SIG-M5 treated with dmso at 0.1 percent for 504 hours (cell line): ENCODE results near the gene STUM.

Experiments used
- DNase-seq: peaks from one replicate; lab custom pipeline; 2025; ENCODE audit not compliant: unreplicated experiment; lab: John Stamatoyannopoulos, UW

Gene STUM

GRCh38 chr1:226558036-226558650 lies 9.6 kb downstream of the STUM start:
- peak; percentile 70 for DNase-seq

GRCh38 chr1:226560243-226560642 lies 11.7 kb downstream of the STUM start:
- no peak for DNase-seq

- DNase-seq = no peak
These were observed 14.4 kb downstream of the STUM start for GRCh38 chr1:226562989-226563388.

GRCh38 chr1:226563666-226564065 lies 15.1 kb downstream of the STUM start:
- DNase-seq = no peak

GRCh38 chr1:226565476-226565875 lies 16.9 kb downstream of the STUM start:
- DNase-seq = no peak

- no peak for DNase-seq
These were observed 17.7 kb downstream of the STUM start for GRCh38 chr1:226566234-226566633.

GRCh38 chr1:226566760-226567159 lies 18.2 kb downstream of the STUM start:
- no peak for DNase-seq

- DNase-seq = peak; percentile 11
These were observed 19.7 kb downstream of the STUM start for GRCh38 chr1:226568077-226568831.

- DNase-seq = no peak
These were observed 20.6 kb downstream of the STUM start for GRCh38 chr1:226568975-226569741.

GRCh38 chr1:226569879-226570547 lies 21.4 kb downstream of the STUM start:
- peak; percentile 46 for DNase-seq

- no peak for DNase-seq
These were observed 23.3 kb downstream of the STUM start for GRCh38 chr1:226571893-226572292.

- DNase-seq = no peak
These were observed 23.8 kb downstream of the STUM start for GRCh38 chr1:226572325-226572726.

- no peak for DNase-seq
These were observed 25.5 kb downstream of the STUM start for GRCh38 chr1:226574044-226574443.

GRCh38 chr1:226574591-226575435 lies 26.2 kb downstream of the STUM start:
- DNase-seq = no peak

- DNase-seq = no peak
These were observed 26.8 kb downstream of the STUM start for GRCh38 chr1:226575436-226575720.

- no peak for DNase-seq
These were observed 27.3 kb downstream of the STUM start for GRCh38 chr1:226575739-226576378.

GRCh38 chr1:226576601-226577000 lies 28.0 kb downstream of the STUM start:
- no peak for DNase-seq

GRCh38 chr1:226577401-226578180 lies 29.0 kb downstream of the STUM start:
- no peak for DNase-seq

GRCh38 chr1:226578946-226579578 lies 30.5 kb downstream of the STUM start:
- DNase-seq = no peak
